IPS-18c (cell line): Measurements from ENCODE around the gene MIX23.

Experiments used
- H3K4me3 ChIP-seq: 2 replicates; pipeline ENCODE4 v1.7.0; 2013; ENCODE audit warnings: low read depth, mild to moderate bottlenecking, low read length, moderate library complexity; ENCODE audit not compliant: insufficient read depth
- H3K9me3 ChIP-seq: one replicate; pipeline ENCODE4 v1.6.1; 2013; ENCODE audit warnings: mild to moderate bottlenecking, low read length, moderate library complexity; ENCODE audit not compliant: control insufficient read depth, insufficient read depth

Gene MIX23

GRCh38 chr3:122382888-122383666 lies at the start of gene MIX23:
Gene MIX23 (minus strand): TSS chr3:122383231. CDS start chr3:122383224, 7 bp downstream.
- peak within 1 kb of the TSS; percentile 86 for H3K4me3 ChIP-seq
- H3K9me3 ChIP-seq = no peaks in the 10 kb centered on the region

GRCh38 chr3:122430371-122430770 lies 47.3 kb upstream of the MIX23 start:
- H3K4me3 ChIP-seq = no peak overlapping the region
- no peaks in the 10 kb centered on the region for H3K9me3 ChIP-seq

GRCh38 chr3:122427857-122428471 lies 44.9 kb upstream of the MIX23 start:
- no peak overlapping the region for H3K4me3 ChIP-seq
- no peaks in the 10 kb centered on the region for H3K9me3 ChIP-seq

- H3K9me3 ChIP-seq = no peaks in the 10 kb centered on the region
- no peak overlapping the region for H3K4me3 ChIP-seq
Measured at GRCh38 chr3:122421836-122422235, 38.8 kb upstream of the MIX23 start.

GRCh38 chr3:122421101-122421500 lies 38.1 kb upstream of the MIX23 start:
- no peaks in the 10 kb centered on the region for H3K9me3 ChIP-seq
- H3K4me3 ChIP-seq = no peak overlapping the region

GRCh38 chr3:122416966-122417365 lies 33.9 kb upstream of the MIX23 start:
- Histone ChIP-seq H3K9me3 (no peaks in the 10 kb centered on the region), H3K4me3 (peak overlapping the region; percentile 80)

GRCh38 chr3:122415762-122416654 lies 33.0 kb upstream of the MIX23 start, which contains the start of gene WDR5B:
Gene WDR5B (minus strand): TSS chr3:122416062. CDS start chr3:122415528, 534 bp downstream.
- H3K9me3 ChIP-seq = no peaks in the 10 kb centered on the region
- H3K4me3 ChIP-seq = peak within 1 kb of the TSS; percentile 80

GRCh38 chr3:122415104-122415744 lies 32.2 kb upstream of the MIX23 start:
- H3K9me3 ChIP-seq = no peaks in the 10 kb centered on the region

GRCh38 chr3:122414391-122414790 lies 31.4 kb upstream of the MIX23 start:
- Histone ChIP-seq H3K4me3 (no peak overlapping the region), H3K9me3 (no peaks in the 10 kb centered on the region)

More at GRCh38 chr3:122415104-122415744, 32.2 kb upstream of the MIX23 start:
- H3K4me3 ChIP-seq = peak overlapping the region; percentile 80

- Histone ChIP-seq H3K9me3 (no peaks in the 10 kb centered on the region), H3K4me3 (no peak overlapping the region)
Measured at GRCh38 chr3:122410639-122411038, 27.6 kb upstream of the MIX23 start.

- H3K9me3 ChIP-seq = no peaks in the 10 kb centered on the region
- H3K4me3 ChIP-seq = no peak overlapping the region
Measured at GRCh38 chr3:122410111-122410510, 27.1 kb upstream of the MIX23 start.

- H3K4me3 ChIP-seq = no peak overlapping the region
Measured at GRCh38 chr3:122409446-122409845, 26.4 kb upstream of the MIX23 start.

GRCh38 chr3:122407946-122408345 lies 24.9 kb upstream of the MIX23 start:
- Histone ChIP-seq H3K4me3 (no peak overlapping the region), H3K9me3 (no peaks in the 10 kb centered on the region)

More at GRCh38 chr3:122409446-122409845, 26.4 kb upstream of the MIX23 start:
- H3K9me3 ChIP-seq = no peaks in the 10 kb centered on the region

- H3K9me3 ChIP-seq = no peaks in the 10 kb centered on the region
- H3K4me3 ChIP-seq = no peak overlapping the region
Measured at GRCh38 chr3:122406198-122406597, 23.2 kb upstream of the MIX23 start.

GRCh38 chr3:122405015-122405414 lies 22.0 kb upstream of the MIX23 start:
- Histone ChIP-seq H3K9me3 (no peaks in the 10 kb centered on the region), H3K4me3 (no peak overlapping the region)

- no peaks in the 10 kb centered on the region for H3K9me3 ChIP-seq
- H3K4me3 ChIP-seq = no peak overlapping the region
Measured at GRCh38 chr3:122403489-122403888, 20.5 kb upstream of the MIX23 start.

- Histone ChIP-seq H3K4me3 (no peak overlapping the region), H3K9me3 (no peaks in the 10 kb centered on the region)
Measured at GRCh38 chr3:122398920-122399319, 15.9 kb upstream of the MIX23 start.
